Measurements from ENCODE around the gene SEZ6L. TPM values are rescaled to one million over a fixed set of nuclear protein-coding genes. Genes with fewer than 3 reads are reported as not detected.

Gene SEZ6L
- total RNA-seq, 2 donors from 2014 or later, result 0.07 to 0.12 TPM

DNA sequence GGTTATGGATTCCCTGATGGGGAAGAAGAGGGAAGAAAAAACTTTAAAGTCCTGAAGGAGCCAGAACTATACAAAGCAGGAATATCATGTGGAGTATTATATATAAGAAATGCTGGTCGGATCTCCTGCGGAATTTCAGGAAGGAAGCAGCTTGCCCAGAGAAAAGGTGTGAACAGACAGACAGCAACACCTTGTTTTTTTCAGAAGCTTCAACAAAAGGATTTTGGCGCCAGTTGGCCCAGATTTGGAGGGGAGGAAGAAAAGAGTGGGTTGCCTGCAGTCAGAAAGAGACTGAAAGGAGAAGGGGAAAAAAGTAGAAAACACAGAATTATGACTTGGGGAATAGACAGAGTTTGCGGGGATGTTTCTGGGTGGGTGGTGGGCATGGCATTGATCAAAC, 45.2 kb downstream of the SEZ6L start:
- TF ChIP-seq, protein P1, sequence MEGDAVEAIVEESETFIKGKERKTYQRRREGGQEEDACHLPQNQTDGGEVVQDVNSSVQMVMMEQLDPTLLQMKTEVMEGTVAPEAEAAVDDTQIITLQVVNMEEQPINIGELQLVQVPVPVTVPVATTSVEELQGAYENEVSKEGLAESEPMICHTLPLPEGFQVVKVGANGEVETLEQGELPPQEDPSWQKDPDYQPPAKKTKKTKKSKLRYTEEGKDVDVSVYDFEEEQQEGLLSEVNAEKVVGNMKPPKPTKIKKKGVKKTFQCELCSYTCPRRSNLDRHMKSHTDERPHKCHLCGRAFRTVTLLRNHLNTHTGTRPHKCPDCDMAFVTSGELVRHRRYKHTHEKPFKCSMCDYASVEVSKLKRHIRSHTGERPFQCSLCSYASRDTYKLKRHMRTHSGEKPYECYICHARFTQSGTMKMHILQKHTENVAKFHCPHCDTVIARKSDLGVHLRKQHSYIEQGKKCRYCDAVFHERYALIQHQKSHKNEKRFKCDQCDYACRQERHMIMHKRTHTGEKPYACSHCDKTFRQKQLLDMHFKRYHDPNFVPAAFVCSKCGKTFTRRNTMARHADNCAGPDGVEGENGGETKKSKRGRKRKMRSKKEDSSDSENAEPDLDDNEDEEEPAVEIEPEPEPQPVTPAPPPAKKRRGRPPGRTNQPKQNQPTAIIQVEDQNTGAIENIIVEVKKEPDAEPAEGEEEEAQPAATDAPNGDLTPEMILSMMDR (IDR thresholded peaks at IDR 0.05), result no peak
- Histone ChIP-seq H3K27ac (no peak overlapping the region), H3K9me3 (no peaks in the 10 kb centered on the region), H3K36me3 (no peaks in the 10 kb centered on the region), H3K4me3 (no peak overlapping the region), H3K4me1 (no peaks in the 10 kb centered on the region), H3K27me3 (no peaks in the 10 kb centered on the region)
- no peak for DNase-seq (ENCODE audit: low spot score)

DNA sequence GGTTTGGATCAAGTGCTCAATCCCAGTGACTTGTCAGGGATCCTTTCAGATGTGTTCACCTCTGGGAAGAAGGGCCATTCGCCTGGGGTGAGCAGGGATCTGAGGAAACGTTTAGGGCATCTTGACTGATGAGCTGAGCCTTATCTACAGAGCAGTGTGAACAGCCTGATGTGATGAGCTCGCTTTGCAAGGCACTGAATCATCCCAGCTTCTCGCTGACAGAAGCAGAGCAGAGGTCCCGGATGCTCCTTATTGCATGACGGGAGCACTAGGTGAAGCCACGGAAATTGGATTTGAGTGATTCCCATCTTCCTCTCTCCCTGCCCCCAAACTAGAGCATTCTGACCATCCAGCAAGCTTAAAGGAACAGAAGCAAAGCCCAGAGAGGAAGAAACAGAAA, 46.5 kb downstream of the SEZ6L start:
- H3K9me3 ChIP-seq, result no peaks in the 10 kb centered on the region
- no peak for DNase-seq (ENCODE audit: low spot score)
- H3K4me3 ChIP-seq, result no peak overlapping the region
- H3K4me1 ChIP-seq, result no peaks in the 10 kb centered on the region
- TF ChIP-seq, protein P1 (IDR thresholded peaks at IDR 0.05), result no peak
- H3K36me3 ChIP-seq, result no peaks in the 10 kb centered on the region
- H3K27me3 ChIP-seq, result no peaks in the 10 kb centered on the region
- H3K27ac ChIP-seq, result no peak overlapping the region

DNA sequence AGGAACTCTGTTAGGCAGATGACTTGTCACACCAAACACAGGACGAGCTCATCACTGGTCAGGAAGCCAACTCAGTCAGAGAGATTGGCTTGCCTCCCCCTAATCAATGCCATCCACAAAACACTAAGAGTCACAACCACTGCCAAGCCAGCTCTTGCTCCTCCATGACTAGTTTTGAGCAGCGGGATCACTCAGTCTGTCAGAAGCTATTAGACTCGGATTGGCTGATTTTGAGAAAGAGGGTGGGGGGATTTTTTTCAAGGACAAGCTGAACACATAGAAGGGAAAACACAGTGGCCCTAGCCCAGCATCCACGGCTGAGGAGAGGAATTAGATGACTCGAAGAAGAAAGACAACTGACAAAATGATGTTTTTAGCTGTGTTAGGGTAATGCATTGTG, 55.9 kb downstream of the SEZ6L start:
- no peak overlapping the region for H3K27ac ChIP-seq
- no peaks in the 10 kb centered on the region for H3K9me3 ChIP-seq
- no peak for DNase-seq (ENCODE audit: low spot score)
- TF ChIP-seq, protein P1 (IDR thresholded peaks at IDR 0.05), result no peak
- no peaks in the 10 kb centered on the region for H3K27me3 ChIP-seq
- no peak overlapping the region for H3K4me3 ChIP-seq
- no peaks in the 10 kb centered on the region for H3K36me3 ChIP-seq
- H3K4me1 ChIP-seq, result no peaks in the 10 kb centered on the region

DNA sequence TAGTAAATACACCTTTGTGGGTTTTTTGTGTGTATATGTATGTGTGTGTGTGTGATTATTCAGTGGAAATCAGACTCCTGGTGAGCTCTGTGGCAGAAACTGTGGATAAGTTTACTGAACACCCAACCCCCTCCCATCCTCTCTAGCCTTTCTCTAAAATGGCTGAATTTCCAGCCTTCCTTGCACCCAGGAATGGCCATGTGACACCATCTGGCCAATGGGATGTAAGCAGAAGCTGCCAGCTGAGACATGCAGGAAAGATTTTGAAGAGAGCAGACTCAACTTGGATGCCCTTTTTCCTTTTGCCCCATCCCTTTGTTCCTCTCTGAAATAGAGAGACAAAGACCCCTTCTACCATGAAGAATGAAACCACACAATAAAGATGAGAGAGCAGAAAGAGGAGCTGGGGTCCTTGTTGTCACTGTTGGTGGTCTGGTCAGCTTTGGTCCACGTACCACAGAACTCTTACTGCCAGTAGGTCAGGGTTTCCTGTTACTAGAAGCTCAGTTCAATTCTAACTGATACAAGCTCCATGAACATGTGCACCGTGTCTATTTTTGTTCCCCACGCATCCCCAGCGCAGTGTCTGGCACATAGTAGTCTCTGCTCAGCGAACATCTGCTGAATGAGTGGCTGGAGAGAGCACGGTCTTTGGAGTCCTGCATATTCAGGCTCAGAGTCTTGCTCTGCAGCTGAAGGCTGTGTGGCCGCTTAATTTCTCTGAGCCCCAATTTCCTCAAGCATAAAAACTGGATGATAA, 57.5 kb downstream of the SEZ6L start:
- Histone ChIP-seq H3K36me3 (no peaks in the 10 kb centered on the region), H3K4me3 (no peak overlapping the region), H3K27me3 (no peaks in the 10 kb centered on the region), H3K9me3 (no peaks in the 10 kb centered on the region), H3K27ac (no peak overlapping the region), H3K4me1 (no peaks in the 10 kb centered on the region)
- TF ChIP-seq, protein P1 (IDR thresholded peaks at IDR 0.05), result no peak
- no peak for DNase-seq (ENCODE audit: low spot score)

DNA sequence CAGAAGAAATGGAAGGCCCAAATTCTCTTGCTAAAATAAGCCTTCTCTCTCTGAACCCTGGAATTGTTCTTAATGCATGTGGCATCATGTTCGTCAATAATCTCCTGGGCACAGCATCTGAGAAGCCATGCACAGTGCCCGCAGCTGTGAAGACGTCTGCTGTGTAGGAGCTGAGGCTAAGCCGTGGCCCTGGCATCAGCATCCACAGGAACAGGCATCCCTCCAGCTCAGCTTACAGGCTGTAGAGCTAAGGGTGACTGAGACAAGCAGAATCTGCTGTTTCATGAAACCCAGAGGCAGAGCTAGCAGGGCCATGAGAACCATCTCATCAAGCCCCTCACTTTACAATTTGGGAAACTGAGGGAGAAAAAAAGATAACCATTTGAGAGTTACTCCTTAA, 60.6 kb downstream of the SEZ6L start:
- TF ChIP-seq, protein P1 (IDR thresholded peaks at IDR 0.05), result no peak
- DNase-seq (ENCODE audit: low spot score), result no peak
- Histone ChIP-seq H3K36me3 (no peaks in the 10 kb centered on the region), H3K27ac (no peak overlapping the region), H3K9me3 (no peaks in the 10 kb centered on the region), H3K4me1 (no peaks in the 10 kb centered on the region), H3K4me3 (no peak overlapping the region), H3K27me3 (no peaks in the 10 kb centered on the region)

DNA sequence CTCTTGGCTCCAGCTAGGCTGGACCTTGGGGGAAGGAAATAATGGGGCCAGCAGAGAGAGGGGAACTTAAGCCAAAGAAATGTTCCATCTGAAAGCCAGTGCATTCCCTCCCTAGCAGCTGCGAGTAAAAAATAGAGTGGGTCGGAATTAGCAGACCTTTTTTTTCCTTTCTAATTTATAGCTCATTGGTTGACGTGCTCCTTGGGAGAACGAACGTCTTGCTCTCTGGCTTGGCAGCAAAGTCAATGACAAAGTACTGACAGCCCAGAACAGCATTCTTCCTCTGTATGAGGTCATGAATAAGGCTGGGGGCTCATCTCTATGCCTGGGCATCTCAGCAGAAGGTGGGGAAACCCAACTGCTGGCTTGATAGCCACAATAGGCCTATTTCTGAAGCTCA, 65.0 kb downstream of the SEZ6L start:
- H3K4me3 ChIP-seq, result no peak overlapping the region
- no peak overlapping the region for H3K27ac ChIP-seq
- TF ChIP-seq, protein P1 (IDR thresholded peaks at IDR 0.05), result no peak
- H3K4me1 ChIP-seq, result no peaks in the 10 kb centered on the region
- no peaks in the 10 kb centered on the region for H3K36me3 ChIP-seq
- no peaks in the 10 kb centered on the region for H3K27me3 ChIP-seq
- DNase-seq (ENCODE audit: low spot score), result no peak
- no peaks in the 10 kb centered on the region for H3K9me3 ChIP-seq
